Measurements from ENCODE around the gene GTPBP4. TPM values are rescaled to one million over a fixed set of nuclear protein-coding genes. Genes with fewer than 3 reads are reported as not detected.

Gene GTPBP4
- total and polyA plus RNA-seq, 9 of the 15 experiments (the other 6 are each of a cell fraction or from before 2014, with no cell fraction given): 79.0 to 155 (median 128) TPM

GRCh38 chr10:1002425-1003006 is 14.3 kb downstream of the GTPBP4 start:
- POLR2A ChIA-PET: interaction anchor here (0.5 to 3.0 kb wide), 5 partner anchors 9 to 122 kb away, joined by 3 to 20 read pairs (median 3); partner anchors contain the start of gene GTPBP4
- BruUV-seq (replicated peaks): no TSS peak

More at GRCh38 chr10:1002425-1003006, 14.3 kb downstream of the GTPBP4 start:
- no peak overlapping the region for H3K27ac ChIP-seq (ENCODE audit: extremely low read depth, low read depth, low read length)
- peaks cover 99% of the 10 kb centered on the region for H3K36me3 ChIP-seq (ENCODE audit: control insufficient read depth, insufficient read depth, low read length)
- in situ Hi-C loops (cut with MboI): no loop called here
- CTCF ChIA-PET (ENCODE audit: low intra/inter-chr PET ratio): no interaction called here
- intact Hi-C loops (cut with micrococcal nuclease): no loop called here
- ATAC-seq (no peak), FAIRE-seq (no peak), DNase-seq (ENCODE audit: extremely low read depth in 1 of 4, low spot score in 3 of 4) (no peak)
- H3K9me3 ChIP-seq (replicated peaks; ENCODE audit: control insufficient read depth, insufficient read depth, low read depth, low read length): no peaks in the 10 kb centered on the region; the same call in 1 of the 2 replicates
- H3K79me2 ChIP-seq (ENCODE audit: control insufficient read depth, insufficient read depth, low read length): peaks cover 59% of the 10 kb centered on the region
- TF ChIP-seq CUX1 (CRISPR knock-in tag; IDR thresholded peaks at IDR 0.05): no peak
- H4K20me1 ChIP-seq (replicated peaks; ENCODE audit: control insufficient read depth, insufficient read depth, low read length): peaks cover 9% of the 10 kb centered on the region
- H3K4me1 ChIP-seq (replicated peaks in 1 of 2; ENCODE audit: control insufficient read depth in 2 of 2, insufficient read depth in 2 of 2, low read length in 2 of 2): peaks cover 0 to under 1% of the 10 kb centered on the region in 2 experiments; a peak in 1 of 5 replicates
- H3K9ac ChIP-seq (ENCODE audit: insufficient read depth in 1 of 2, low read depth in 2 of 2, low read length in 2 of 2): no peak overlapping the region
- H3K4me3 ChIP-seq: no peak overlapping the region
- no peaks in the 10 kb centered on the region for H3K27me3 ChIP-seq (ENCODE audit: control insufficient read depth in 2 of 2, insufficient read depth in 2 of 2, low read length in 2 of 2)
- H2AFZ ChIP-seq (ENCODE audit: low read depth, low read length): no peak overlapping the region
- 99% methylated on average over 5 of the region's 5 CpGs for WGBS (ENCODE audit: insufficient coverage, low coverage, missing lambda C conversion rate)
- no peak overlapping the region for H3K4me2 ChIP-seq (ENCODE audit: insufficient read depth, low read length)
- H3K9me1 ChIP-seq (ENCODE audit: control insufficient read depth, insufficient read depth, low read length): peaks cover 5% of the 10 kb centered on the region

Data from K562 (cell line).